ENCODE measurements around the gene ANKRD36. TPM values are rescaled to one million over a fixed set of nuclear protein-coding genes. Genes with fewer than 3 reads are reported as not detected.
"Not testable (repeated sequence)": the region's sequence is repeated elsewhere in the genome, so short reads cannot be mapped to it uniquely, and the experiment has no call there.

ANKRD36 gene
- total RNA-seq, 1 donor from 2014 or later: 9.9 TPM

DNA sequence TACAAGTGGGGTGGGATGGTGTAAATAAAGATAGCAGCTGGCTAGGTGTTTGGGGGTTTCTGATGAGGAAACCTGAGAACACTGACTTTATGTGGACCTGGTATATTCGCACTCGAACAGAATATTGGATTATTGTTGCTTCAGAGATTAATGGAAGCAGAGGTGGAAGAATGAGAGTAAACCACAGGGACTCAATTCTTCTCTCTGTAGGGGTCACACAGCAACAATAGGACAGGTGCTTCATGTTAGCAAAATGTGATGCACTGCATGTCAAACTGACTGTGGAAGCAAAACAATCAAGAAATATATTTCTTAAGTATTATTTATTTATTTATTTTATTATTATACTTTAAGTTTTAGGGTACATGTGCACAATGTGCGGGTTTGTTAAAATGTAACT is 53.6 kb downstream of the ANKRD36 start:
- not testable (repeated sequence) for H3K27me3 ChIP-seq (ENCODE audit: control insufficient read depth, insufficient read depth, low read length); H3K36me3 ChIP-seq (ENCODE audit: control insufficient read depth, insufficient read depth, low read length)

DNA sequence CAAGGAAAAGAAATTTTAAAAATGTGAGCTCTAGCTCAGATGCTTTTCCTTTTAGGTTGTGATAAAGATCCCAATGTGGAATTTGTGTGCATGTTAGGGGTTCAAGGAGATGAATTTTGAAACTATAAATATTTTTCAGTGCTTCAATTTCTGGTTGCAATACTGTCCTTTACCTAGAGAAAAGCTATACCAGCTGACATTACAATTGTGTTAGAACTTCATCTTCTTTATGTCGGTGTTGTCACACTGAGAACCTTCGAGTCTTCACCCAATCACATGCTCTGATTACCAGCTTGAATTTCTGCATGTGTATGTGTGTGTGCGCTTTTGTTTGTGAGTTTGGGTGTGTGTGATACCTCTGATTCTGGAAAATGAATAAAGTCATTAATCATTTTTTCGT is 55.0 kb downstream of the ANKRD36 start:
- not testable (repeated sequence) for H3K27me3 ChIP-seq (ENCODE audit: control insufficient read depth, insufficient read depth, low read length); DNase-seq (ENCODE audit: low read depth); H3K36me3 ChIP-seq (ENCODE audit: control insufficient read depth, insufficient read depth, low read length); H3K4me3 ChIP-seq (ENCODE audit: low read depth, low read length)

More for the DNA sequence above, 53.6 kb downstream of the ANKRD36 start:
- not testable (repeated sequence) for H3K4me3 ChIP-seq (ENCODE audit: low read depth, low read length); DNase-seq (ENCODE audit: low read depth)

DNA sequence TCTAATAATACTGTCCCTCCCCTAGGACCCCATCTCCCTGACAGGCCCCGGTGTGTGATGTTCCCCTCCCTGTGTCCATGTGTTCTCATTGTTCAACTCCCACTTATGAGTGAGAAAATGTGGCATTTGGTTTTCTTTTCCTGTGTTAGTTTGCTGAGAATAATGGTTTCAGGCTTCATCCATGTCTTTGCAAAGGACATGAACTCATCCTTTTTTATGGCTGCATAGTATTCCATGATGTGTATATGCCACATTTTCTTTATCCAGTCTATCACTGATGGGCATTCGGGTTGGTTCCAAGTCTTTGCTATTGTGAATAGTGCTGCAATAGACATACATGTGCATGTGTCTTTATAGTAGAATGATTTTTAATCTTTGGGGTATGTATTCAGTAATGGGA is 55.6 kb downstream of the ANKRD36 start:
- not testable (repeated sequence) for H3K4me3 ChIP-seq (ENCODE audit: low read depth, low read length); DNase-seq (ENCODE audit: low read depth); H3K27me3 ChIP-seq (ENCODE audit: control insufficient read depth, insufficient read depth, low read length); H3K36me3 ChIP-seq (ENCODE audit: control insufficient read depth, insufficient read depth, low read length)

DNA sequence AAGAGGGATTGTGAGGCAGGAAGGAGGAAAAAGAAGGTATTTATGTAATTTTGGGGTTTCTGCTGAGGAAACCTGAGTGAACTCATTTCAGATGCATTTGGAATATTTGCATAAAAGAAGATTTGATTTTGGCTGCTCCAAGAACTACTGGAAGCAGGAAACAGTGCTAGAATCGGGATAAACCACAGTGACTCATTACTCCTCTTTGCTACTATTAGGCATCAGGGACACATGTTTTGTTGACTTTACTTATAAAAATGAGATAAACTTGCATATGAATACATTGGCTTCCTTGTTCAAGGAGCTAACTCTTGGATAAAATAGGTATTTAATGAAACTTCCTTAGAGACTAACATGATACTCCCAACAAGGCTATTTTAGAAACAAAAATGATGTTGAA is 67.4 kb downstream of the ANKRD36 start:
- DNase-seq (ENCODE audit: low read depth); H3K4me3 ChIP-seq (ENCODE audit: low read depth, low read length); H3K27me3 ChIP-seq (ENCODE audit: control insufficient read depth, insufficient read depth, low read length); H3K36me3 ChIP-seq (ENCODE audit: control insufficient read depth, insufficient read depth, low read length): not testable (repeated sequence)

DNA sequence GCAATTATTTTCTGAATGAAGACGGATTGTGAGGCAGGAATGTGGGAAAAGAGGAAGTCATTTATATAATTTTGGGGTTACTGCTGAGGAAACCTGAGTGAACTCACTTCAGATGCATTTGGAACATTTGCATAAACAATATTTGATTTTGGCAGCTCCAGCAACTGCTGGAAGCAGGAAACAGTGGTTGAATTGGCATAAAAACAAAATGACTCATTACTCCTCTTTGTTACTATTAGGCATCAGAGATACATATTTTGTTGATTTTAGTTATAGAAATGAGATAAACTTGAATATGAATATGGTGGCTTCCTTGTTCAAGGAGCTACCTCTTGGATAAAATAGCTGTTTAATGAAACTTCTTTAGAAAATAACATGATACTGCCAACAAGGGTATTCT is 82.4 kb downstream of the ANKRD36 start:
- H3K36me3 ChIP-seq (ENCODE audit: control insufficient read depth, insufficient read depth, low read length); H3K4me3 ChIP-seq (ENCODE audit: low read depth, low read length); DNase-seq (ENCODE audit: low read depth); H3K27me3 ChIP-seq (ENCODE audit: control insufficient read depth, insufficient read depth, low read length): not testable (repeated sequence)

DNA sequence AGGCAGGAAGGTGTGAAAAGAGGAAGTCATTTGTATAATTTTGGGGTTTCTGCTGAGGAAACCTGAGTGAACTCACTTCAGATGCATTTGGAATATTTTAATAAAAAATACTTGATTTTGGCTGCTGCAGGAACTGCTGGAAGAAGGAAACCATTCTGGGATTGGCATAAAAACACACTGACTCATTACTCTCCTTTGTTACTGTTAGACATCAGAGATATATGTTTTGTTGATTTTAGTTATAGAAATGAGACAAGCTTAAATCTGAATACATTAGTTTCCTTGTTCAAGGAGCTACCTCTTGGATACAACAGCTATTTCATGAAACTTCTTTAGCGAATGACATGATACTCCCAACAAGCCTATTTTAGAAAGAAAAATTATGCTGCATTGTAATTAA is 84.3 kb downstream of the ANKRD36 start:
- not testable (repeated sequence) for H3K4me3 ChIP-seq (ENCODE audit: low read depth, low read length); H3K27me3 ChIP-seq (ENCODE audit: control insufficient read depth, insufficient read depth, low read length); H3K36me3 ChIP-seq (ENCODE audit: control insufficient read depth, insufficient read depth, low read length); DNase-seq (ENCODE audit: low read depth)

DNA sequence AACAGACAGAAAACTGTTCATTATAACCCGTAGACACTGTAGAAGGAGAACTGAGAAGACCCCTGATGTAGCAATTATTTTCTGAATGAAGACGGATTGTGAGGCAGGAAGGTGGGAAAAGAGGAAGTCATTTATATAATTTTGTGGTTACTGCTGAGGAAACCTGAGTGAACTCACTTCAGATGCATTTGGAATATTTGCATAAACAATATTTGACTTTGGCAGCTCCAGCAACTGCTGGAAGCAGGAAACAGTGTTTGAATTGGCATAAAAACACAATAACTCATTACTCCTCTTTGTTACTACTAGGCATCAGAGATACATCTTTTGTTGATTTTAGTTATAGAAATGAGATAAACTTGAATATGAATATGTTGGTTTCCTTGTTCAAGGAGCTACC is 87.9 kb downstream of the ANKRD36 start:
- H3K27me3 ChIP-seq (ENCODE audit: control insufficient read depth, insufficient read depth, low read length); H3K36me3 ChIP-seq (ENCODE audit: control insufficient read depth, insufficient read depth, low read length); DNase-seq (ENCODE audit: low read depth): not testable (repeated sequence)

DNA sequence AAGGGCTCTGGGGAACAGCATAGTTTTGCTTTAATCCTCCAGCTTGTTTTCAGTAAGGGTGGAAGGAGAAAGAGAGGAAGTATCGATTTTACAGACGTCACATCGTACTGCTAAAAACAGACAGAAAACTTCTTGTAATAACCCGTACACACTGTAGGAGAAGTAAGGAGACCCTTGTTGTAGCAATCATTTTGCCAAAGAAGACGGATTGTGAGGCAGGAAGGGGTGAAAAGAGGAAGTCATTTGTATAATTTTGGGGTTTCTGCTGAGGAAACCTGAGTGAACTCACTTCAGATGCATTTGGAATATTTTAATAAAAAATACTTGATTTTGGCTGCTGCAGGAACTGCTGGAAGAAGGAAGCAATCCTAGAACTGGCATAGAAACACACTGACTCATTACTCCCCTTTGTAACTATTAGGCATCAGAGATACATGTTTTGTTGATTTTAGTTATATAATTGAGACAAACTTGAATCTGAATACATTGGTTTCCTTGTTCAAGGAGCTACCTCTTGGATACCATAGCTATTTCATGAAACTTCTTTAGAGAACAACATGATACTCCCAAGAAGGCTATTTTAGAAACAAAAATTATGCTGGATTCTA is 89.8 kb downstream of the ANKRD36 start:
- not testable (repeated sequence) for DNase-seq (ENCODE audit: low read depth); H3K27me3 ChIP-seq (ENCODE audit: control insufficient read depth, insufficient read depth, low read length); H3K36me3 ChIP-seq (ENCODE audit: control insufficient read depth, insufficient read depth, low read length); H3K4me3 ChIP-seq (ENCODE audit: low read depth, low read length)

More for the DNA sequence above, 87.9 kb downstream of the ANKRD36 start:
- H3K4me3 ChIP-seq (ENCODE audit: low read depth, low read length): not testable (repeated sequence)

DNA sequence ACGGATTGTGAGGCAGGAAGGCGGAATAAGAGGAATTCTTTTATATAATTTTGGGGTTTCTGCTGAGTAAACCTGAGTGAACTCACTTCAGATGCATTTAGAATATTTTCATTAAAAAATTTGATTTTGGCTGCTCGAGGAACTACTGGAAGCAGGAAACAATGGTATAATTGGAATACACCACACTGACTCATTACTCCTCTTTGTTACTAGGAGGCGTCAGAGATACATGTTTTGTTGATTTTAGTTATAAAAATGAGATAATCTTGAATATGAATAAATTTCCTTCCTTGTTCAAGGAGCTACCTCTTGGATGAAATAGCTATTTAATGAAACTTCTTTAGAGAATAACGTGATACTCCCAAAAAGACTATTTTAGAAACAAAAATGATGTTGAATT is 97.4 kb downstream of the ANKRD36 start:
- Histone ChIP-seq H3K36me3 (ENCODE audit: control insufficient read depth, insufficient read depth, low read length) (no peaks in the 10 kb centered on the region), H3K27me3 (ENCODE audit: control insufficient read depth, insufficient read depth, low read length) (no peaks in the 10 kb centered on the region), H3K4me3 (ENCODE audit: low read depth, low read length) (no peak overlapping the region)
- no peak for DNase-seq (ENCODE audit: low read depth)
- TF ChIP-seq, protein P1, sequence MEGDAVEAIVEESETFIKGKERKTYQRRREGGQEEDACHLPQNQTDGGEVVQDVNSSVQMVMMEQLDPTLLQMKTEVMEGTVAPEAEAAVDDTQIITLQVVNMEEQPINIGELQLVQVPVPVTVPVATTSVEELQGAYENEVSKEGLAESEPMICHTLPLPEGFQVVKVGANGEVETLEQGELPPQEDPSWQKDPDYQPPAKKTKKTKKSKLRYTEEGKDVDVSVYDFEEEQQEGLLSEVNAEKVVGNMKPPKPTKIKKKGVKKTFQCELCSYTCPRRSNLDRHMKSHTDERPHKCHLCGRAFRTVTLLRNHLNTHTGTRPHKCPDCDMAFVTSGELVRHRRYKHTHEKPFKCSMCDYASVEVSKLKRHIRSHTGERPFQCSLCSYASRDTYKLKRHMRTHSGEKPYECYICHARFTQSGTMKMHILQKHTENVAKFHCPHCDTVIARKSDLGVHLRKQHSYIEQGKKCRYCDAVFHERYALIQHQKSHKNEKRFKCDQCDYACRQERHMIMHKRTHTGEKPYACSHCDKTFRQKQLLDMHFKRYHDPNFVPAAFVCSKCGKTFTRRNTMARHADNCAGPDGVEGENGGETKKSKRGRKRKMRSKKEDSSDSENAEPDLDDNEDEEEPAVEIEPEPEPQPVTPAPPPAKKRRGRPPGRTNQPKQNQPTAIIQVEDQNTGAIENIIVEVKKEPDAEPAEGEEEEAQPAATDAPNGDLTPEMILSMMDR (IDR thresholded peaks at IDR 0.05; ENCODE audit: insufficient read depth, low read length, poor library complexity, severe bottlenecking): no peak

DNA sequence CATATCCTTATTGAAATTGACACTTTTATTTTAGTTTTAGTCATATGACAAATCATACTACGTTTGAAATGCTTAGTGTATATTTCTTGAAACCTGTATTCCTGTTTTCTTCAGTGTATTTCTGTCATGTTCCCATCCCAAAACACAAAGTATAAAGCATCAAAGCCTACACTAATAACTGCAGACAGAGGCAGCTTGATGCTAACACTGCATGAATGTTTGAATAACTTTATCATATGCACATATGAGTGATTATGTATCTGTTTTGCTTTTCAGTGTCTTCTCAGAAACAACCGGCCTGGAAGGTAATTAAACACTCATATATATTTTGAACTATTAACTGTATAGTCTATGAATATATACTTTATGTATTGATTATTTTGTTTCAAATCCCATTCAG is 102.1 kb downstream of the ANKRD36 start:
- DNase-seq (ENCODE audit: low read depth); H3K27me3 ChIP-seq (ENCODE audit: control insufficient read depth, insufficient read depth, low read length); H3K4me3 ChIP-seq (ENCODE audit: low read depth, low read length); H3K36me3 ChIP-seq (ENCODE audit: control insufficient read depth, insufficient read depth, low read length): not testable (repeated sequence)

DNA sequence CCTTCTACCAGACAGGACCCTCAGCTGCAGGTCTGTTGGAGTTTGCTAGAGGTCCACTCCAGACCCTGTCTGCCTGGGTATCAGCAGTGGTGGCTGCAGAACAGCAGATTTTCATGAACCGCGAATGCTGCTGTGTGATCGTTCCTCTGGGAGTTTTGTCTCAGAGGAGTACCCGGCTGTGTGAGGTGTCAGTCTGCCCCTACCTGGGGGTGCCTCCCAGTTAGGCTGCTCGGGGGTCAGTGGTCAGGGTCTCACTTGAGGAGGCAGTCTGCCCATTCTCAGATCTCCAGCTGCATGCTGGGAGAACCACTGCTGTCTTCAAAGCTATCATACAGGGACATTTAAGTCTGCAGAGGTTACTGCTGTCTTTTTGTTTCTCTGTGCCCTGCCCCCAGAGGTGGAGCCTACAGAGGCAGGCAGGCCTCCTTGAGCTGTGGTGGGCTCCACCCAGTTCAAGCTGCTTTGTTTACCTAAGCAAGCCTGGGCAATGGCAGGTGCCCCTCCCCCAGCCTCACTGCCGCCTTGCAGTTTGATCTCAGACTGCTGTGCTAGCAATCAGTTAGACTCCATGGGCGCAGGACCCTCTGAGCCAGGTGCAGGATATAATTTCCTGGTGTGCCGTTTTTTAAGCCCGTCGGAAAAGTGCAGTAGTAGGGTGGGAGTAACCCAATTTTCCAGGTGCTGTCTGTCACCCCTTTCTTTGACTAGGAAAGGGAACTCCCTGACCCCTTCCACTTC is 118.1 kb downstream of the ANKRD36 start:
- not testable (repeated sequence) for H3K36me3 ChIP-seq (ENCODE audit: control insufficient read depth, insufficient read depth, low read length); DNase-seq (ENCODE audit: low read depth); H3K27me3 ChIP-seq (ENCODE audit: control insufficient read depth, insufficient read depth, low read length)

DNA sequence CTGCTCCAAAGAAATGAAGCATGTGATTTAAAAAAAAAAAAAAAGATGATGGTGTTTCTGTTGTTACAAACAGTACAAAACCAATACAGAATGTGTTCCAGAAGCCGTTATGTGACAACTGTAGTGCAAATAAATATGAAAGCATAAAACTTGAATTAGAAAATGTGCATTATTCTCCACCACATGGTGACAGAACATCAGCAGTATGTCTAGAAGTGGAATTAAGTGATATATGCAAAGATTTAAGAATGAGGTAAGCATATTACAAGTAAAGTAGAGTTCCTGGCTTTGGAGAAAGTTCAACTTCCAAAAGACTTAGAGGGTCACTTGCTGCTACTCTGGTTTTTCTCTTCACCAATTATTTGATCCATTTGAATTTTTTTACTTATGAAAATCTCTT is 120.0 kb downstream of the ANKRD36 start:
- H3K27me3 ChIP-seq (ENCODE audit: control insufficient read depth, insufficient read depth, low read length); H3K4me3 ChIP-seq (ENCODE audit: low read depth, low read length); DNase-seq (ENCODE audit: low read depth); H3K36me3 ChIP-seq (ENCODE audit: control insufficient read depth, insufficient read depth, low read length): not testable (repeated sequence)

More for the DNA sequence above, 118.1 kb downstream of the ANKRD36 start:
- H3K4me3 ChIP-seq (ENCODE audit: low read depth, low read length): not testable (repeated sequence)

DNA sequence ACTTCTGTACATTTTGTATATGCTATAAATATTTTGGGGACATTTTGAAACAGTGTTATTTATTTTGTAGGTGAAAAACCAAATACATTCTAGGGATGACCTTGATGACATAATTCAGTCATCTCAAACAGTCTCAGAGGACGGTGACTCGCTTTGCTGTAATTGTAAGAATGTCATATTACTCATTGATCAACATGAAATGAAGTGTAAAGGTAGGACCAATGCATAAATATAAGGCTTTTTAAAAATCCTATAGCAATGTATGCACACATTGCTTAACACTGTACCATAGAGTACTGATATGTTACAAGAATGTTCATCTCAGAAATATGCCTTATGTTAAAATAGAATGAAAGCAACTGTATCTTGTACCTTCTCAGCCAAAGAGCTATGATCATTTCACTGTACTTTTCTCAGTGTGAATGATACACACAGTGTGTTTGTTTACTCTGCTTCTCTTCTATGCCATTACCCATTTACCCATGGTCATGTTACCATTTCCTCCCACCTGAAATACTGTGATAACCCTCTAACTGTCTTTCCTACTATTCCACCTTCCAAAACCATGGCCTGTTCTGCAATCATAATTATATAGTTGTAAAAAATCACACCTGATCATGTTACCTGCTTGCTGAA is 120.8 kb downstream of the ANKRD36 start:
- H3K27me3 ChIP-seq (ENCODE audit: control insufficient read depth, insufficient read depth, low read length); H3K4me3 ChIP-seq (ENCODE audit: low read depth, low read length); DNase-seq (ENCODE audit: low read depth); H3K36me3 ChIP-seq (ENCODE audit: control insufficient read depth, insufficient read depth, low read length): not testable (repeated sequence)

DNA sequence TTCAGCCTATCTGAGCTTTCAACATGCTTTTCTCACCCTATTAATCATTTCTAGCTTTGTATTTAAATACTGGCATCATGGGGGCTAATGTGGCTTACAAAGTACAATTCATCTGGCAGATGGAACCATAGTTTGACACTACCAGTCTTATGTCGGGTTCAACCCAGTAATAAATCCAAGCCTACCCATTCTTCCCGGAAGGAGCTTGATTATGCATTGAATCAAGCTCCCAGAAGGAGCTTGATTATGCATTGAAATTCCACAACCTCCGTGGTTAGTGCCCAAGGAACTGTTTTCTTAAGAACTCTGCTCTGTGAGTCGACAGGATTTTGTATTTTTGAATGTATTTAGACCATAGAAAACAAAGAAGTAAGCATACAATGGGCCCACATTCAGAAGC is 148.2 kb downstream of the ANKRD36 start:
- H3K27me3 ChIP-seq (ENCODE audit: control insufficient read depth, insufficient read depth, low read length); H3K36me3 ChIP-seq (ENCODE audit: control insufficient read depth, insufficient read depth, low read length); H3K4me3 ChIP-seq (ENCODE audit: low read depth, low read length); DNase-seq (ENCODE audit: low read depth): not testable (repeated sequence)
